Measurements from ENCODE around the gene GLRX. TPM values are rescaled to one million over a fixed set of nuclear protein-coding genes. Genes with fewer than 3 reads are reported as not detected.

The GLRX gene
- total RNA-seq, 4 donors from 2014 or later: 126 to 311 (median 181) TPM

DNA sequence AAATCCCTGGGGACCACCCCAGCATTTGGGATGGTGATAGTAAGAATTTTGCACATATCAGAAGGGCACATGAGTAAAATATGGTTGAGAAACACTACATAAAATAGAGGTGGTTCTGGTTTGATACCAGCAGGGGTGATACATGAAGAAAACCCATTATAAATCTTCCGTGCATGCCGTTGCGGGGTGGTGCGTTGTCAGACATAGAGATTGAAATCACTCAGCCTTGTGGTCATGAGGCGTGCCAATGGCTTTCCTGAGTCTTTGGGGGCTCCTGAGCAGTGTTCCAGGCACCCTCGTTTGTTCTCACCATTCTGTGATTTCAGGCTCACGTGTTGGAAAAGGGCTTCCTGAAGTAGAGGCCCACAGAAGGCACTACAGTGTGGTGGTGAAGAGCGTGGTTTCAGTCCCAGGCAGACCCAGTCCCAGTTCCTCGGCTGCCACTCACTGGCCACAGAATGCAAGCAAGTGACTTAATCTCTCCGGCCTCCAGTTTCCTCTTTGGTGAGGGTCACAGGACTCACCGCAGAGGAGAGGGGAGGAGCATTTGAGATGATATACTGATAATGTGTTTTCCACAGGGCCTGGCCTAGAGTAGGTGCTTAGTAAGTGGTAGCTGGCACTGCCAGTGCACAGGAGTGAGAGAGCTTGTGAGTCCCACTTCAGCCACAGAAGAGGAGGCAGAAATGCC lies 20.5 kb upstream of the GLRX start:
- H3K4me1 ChIP-seq: peaks cover 0 to 5% (median 2%) of the 10 kb centered on the region in 4 donors
- no peaks in the 10 kb centered on the region for H3K9me3 ChIP-seq
- peak overlapping the region in 2 of 4 donors; percentile 41 to 45 for H3K27ac ChIP-seq
- no peak overlapping the region for H3K4me3 ChIP-seq
- peak in 2 of 3 donors; percentile 80 to 88 for DNase-seq
- H3K27me3 ChIP-seq: no peaks in the 10 kb centered on the region
- H3K36me3 ChIP-seq: no peaks in the 10 kb centered on the region
- TF ChIP-seq POLR2A (IDR thresholded peaks at IDR 0.05): no peak
- TF ChIP-seq, protein P1, sequence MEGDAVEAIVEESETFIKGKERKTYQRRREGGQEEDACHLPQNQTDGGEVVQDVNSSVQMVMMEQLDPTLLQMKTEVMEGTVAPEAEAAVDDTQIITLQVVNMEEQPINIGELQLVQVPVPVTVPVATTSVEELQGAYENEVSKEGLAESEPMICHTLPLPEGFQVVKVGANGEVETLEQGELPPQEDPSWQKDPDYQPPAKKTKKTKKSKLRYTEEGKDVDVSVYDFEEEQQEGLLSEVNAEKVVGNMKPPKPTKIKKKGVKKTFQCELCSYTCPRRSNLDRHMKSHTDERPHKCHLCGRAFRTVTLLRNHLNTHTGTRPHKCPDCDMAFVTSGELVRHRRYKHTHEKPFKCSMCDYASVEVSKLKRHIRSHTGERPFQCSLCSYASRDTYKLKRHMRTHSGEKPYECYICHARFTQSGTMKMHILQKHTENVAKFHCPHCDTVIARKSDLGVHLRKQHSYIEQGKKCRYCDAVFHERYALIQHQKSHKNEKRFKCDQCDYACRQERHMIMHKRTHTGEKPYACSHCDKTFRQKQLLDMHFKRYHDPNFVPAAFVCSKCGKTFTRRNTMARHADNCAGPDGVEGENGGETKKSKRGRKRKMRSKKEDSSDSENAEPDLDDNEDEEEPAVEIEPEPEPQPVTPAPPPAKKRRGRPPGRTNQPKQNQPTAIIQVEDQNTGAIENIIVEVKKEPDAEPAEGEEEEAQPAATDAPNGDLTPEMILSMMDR (IDR thresholded peaks at IDR 0.05): peak in 2 of 6 experiments; percentile 22 to 23

DNA sequence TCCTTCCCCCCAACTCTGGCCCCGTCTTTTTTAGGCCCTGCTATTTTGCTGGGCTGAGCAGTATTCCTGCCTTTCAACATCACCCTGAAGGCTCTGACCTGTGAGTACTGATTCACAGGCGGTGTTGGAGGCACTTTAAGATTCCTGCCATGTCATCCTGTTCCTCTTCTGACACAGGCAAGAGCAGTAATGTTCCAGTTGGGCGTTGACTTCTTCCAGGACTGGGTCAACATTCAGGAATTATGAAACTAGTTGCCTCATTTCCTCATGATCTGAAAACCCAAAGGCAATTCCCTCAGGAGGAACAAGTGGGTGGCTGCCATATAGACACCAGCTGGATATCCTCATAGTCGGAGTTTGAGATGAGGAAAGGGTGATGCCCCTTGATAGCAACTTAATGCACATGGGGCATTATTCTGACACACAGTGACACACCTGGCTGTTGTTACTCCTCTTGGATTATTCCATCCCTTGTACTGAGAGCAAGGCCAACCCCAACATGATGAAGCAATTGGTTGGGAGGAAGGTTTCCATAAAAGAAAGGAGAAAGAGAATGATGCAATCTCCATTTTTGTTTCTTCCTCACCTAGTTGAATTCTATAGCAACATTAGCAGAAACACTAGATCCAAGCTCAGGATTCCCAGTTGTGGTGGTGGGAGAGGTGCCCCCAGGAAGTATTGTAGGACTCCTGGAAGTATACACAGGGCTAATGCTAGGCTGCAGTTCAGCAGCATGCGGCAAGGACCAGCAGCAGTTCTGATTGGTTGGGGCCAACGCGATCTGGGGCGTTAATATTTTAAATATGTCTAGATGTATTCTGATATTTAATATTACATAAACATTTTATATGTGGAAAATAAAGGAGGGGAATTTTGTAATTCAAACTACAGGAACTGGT lies 19.6 kb upstream of the GLRX start:
- no peak overlapping the region for H3K4me3 ChIP-seq
- no peaks in the 10 kb centered on the region for H3K36me3 ChIP-seq
- peaks cover 0 to 5% (median 2%) of the 10 kb centered on the region in 4 donors for H3K4me1 ChIP-seq
- no peaks in the 10 kb centered on the region for H3K27me3 ChIP-seq
- no peaks in the 10 kb centered on the region for H3K9me3 ChIP-seq
- peak overlapping the region in 2 of 4 donors; percentile 16 to 65 for H3K27ac ChIP-seq
- peak in 1 of 3 donors; percentile 69 for DNase-seq
- TF ChIP-seq, protein P1 (IDR thresholded peaks at IDR 0.05): no peak
- no peak for TF ChIP-seq POLR2A (IDR thresholded peaks at IDR 0.05)

DNA sequence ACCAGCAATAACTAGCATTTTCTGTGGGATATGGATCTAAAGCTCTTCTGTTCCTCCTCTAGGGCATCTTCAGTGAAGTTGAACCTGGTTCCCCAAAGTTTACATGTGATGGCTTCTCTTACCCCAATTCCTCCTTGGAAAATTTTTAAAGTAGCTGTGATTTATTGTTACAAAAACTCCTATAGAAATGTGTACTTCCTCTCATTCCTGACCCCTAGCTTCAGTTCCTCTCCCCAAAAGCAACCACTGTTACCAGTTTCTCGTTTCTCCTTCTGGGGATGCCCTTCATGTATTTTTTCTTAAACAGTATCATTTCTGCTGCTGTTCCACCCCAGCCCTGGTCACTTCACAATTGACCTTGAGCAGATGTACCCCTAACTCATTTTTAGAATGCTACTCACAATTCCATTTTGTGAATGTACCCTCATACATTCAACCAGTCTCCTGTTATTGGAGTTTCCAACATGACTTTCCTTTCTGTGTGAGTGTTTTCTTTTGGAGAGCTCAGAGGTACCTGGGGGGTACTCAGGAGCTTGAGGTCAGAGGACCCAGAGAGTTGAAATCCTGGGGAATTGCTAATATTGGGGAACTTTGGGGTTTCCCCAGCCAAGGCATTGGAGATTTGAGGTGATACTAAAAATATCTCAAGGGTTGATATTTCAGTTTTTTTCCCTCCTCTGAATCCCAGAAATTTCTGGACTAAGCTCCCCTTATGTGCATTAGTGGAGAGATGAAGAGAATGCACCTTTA lies 18.6 kb upstream of the GLRX start:
- Histone ChIP-seq H3K36me3 (no peaks in the 10 kb centered on the region), H3K4me1 (peaks cover 2 to 11% (median 4%) of the 10 kb centered on the region in 4 donors), H3K9me3 (no peaks in the 10 kb centered on the region), H3K27me3 (no peaks in the 10 kb centered on the region), H3K4me3 (no peak overlapping the region), H3K27ac (peak overlapping the region in 1 of 4 donors; percentile 15)
- no peak for TF ChIP-seq POLR2A (IDR thresholded peaks at IDR 0.05)
- TF ChIP-seq, protein P1 (IDR thresholded peaks at IDR 0.05): no peak
- DNase-seq: no peak

DNA sequence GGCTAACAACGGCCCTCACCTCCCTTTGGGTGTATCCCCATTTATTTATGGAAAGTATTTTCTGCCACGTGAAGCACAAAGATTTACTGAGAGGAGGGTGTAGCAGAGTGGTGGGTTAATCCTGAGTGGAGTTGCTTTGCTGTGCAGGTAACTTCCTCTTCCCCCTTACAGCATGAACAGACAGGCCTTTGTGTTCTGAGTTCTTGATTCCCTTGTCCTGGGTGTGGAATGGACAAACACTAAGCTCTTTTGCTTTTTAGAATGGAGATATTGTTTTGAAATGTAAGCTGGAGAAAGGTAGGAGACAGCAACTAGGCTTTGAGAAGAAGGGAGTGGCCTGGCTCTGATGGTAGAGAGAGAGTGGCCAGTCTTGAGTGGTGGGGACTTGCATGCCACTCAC lies 17.1 kb upstream of the GLRX start:
- Histone ChIP-seq H3K9me3 (no peaks in the 10 kb centered on the region), H3K27ac (no peak overlapping the region), H3K27me3 (no peaks in the 10 kb centered on the region), H3K36me3 (no peaks in the 10 kb centered on the region), H3K4me1 (peaks cover 3 to 13% (median 9%) of the 10 kb centered on the region in 4 donors), H3K4me3 (no peak overlapping the region)
- TF ChIP-seq, protein P1 (IDR thresholded peaks at IDR 0.05): no peak
- TF ChIP-seq POLR2A (IDR thresholded peaks at IDR 0.05): no peak
- no peak for DNase-seq

DNA sequence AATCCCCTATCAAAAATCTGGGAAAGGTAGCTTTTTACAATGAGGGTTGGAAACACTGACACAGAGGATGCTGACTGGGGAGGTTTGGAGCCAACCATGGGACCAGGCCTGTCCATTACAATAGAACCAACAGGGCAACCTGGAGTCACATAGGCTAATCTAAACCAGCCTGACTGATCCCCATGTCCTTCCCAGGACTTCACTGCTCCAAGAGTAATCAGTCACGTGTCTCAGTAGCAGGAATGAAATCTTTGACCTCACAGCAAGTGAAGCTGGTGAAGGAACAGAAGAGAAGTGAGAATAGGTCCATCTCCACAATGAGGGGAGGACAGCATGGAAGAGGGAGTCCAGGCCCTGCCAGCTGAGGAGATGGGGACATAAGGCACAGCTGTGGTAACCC lies 16.0 kb upstream of the GLRX start:
- DNase-seq: no peak
- Histone ChIP-seq H3K27ac (no peak overlapping the region), H3K4me1 (peaks cover 3 to 16% (median 9%) of the 10 kb centered on the region in 4 donors), H3K9me3 (no peaks in the 10 kb centered on the region), H3K36me3 (no peaks in the 10 kb centered on the region), H3K4me3 (no peak overlapping the region), H3K27me3 (no peaks in the 10 kb centered on the region)
- TF ChIP-seq, protein P1 (IDR thresholded peaks at IDR 0.05): no peak
- TF ChIP-seq POLR2A (IDR thresholded peaks at IDR 0.05): no peak

All from Peyer's patch (tissue), 4 donors.